Esophagus (tissue), 2 donors: ENCODE data around the gene EIF1AY. TPM values are rescaled to one million over a fixed set of nuclear protein-coding genes. Genes with fewer than 3 reads are reported as not detected.
"Not testable (repeated sequence)": the region's sequence is repeated elsewhere in the genome, so short reads cannot be mapped to it uniquely, and the experiment has no call there.

Experiments used
- H3K27ac ChIP-seq, 2 donors: one replicate each; pipeline ENCODE4 v1.5.1; 2013; ENCODE audit warnings: low read depth in 2 of 2, mild to moderate bottlenecking in 2 of 2, inconsistent platforms in 1 of 2, low read length in 1 of 2, moderate library complexity in 1 of 2
- H3K27me3 ChIP-seq, 2 donors: one replicate each; pipeline ENCODE4 v1.6.1; 2013; ENCODE audit warnings: low read length in 2 of 2, control low read depth in 1 of 2, mild to moderate bottlenecking in 1 of 2; ENCODE audit not compliant: insufficient read depth in 2 of 2, control insufficient read depth in 1 of 2
- H3K36me3 ChIP-seq, 2 donors: one replicate each; pipeline ENCODE4 v1.6.1; 2013; ENCODE audit warnings: low read length in 1 of 2; ENCODE audit not compliant: control insufficient read depth in 2 of 2, insufficient read depth in 2 of 2
- H3K4me1 ChIP-seq, 2 donors: one replicate each; pipeline ENCODE4 v1.6.1; 2013; ENCODE audit warnings: low read length in 1 of 2; ENCODE audit not compliant: control insufficient read depth in 2 of 2, insufficient read depth in 2 of 2
- H3K4me3 ChIP-seq, 2 donors: one replicate each; pipeline ENCODE4 v1.5.1; 2013; ENCODE audit warnings: low read length in 2 of 2, mild to moderate bottlenecking in 2 of 2, low read depth in 1 of 2, moderate library complexity in 1 of 2
- H3K9me3 ChIP-seq, 2 donors: one replicate each; pipeline ENCODE4 v1.6.1; 2013; ENCODE audit warnings: mild to moderate bottlenecking in 2 of 2, low read depth in 1 of 2, low read length in 1 of 2, moderate library complexity in 1 of 2; ENCODE audit not compliant: control insufficient read depth in 2 of 2, insufficient read depth in 1 of 2
- WGBS, 2 donors: extraction: QIAGEN DNeasy Blood & Tissue Kit; methylation state at CpG; one replicate each; pipeline ENCODE4 v1.1.7; 2013; 5-methylcytosine and 5-hydroxymethylcytosine counted together
- polyA plus RNA-seq, 2 donors: library from polyadenylated mRNA; stranded (reverse); fragments of 200-250 nt; gene quantifications; one replicate each; pipeline ENCODE4 v1.2.3, GENCODE V29; 2013
- donor health status: healthy with polysubstance abuse.
- donor health status: Bipolar disorder and iron deficiency.

EIF1AY gene
- polyA plus RNA-seq, result 1 to 10 TPM in 1 of 2 donors, not detected in 1; 8.5 TPM

GRCh38 chrY:20575531-20576121 is at the start of gene EIF1AY:
EIF1AY (plus strand) TSS chrY:20575776; CDS start chrY:20575872, 96 bp downstream.
- H3K27me3 ChIP-seq, result no peaks in the 10 kb centered on the region
- H3K4me3 ChIP-seq, result peak within 1 kb of the TSS in 1 of 2 donors; percentile 61
- no peaks in the 10 kb centered on the region for H3K36me3 ChIP-seq
- no peaks in the 10 kb centered on the region for H3K9me3 ChIP-seq
- peak within 1 kb of the TSS in 1 of 2 donors; percentile 88 for H3K27ac ChIP-seq
- 1% methylated on average over 31 of the region's 31 CpGs; no CpG with 5 or more reads in 1 of the 2 donors for WGBS, 2 donors
- H3K4me1 ChIP-seq, result no peaks in the 10 kb centered on the region

DNA sequence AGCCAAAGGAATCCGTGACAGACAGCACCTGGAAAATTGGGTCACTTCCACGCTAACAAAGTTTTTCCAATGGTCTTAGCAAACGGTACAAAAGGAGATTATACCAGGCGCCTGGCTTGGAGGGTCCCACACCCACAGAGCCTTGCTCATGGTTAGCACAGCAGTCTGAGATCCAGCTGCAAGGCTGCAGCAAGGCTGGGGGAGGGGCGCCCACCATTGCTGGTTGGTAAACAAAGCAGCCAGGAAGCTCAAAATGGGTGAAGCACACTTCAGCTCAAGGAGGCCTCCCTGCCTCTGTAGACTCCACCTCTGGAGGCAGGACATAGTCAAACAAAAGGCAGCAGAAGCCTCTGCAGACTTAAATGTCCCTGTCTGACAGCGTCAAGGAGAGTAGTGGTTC is 47.1 kb upstream of the EIF1AY start:
- H3K9me3 ChIP-seq, result no peaks in the 10 kb centered on the region
- no peak overlapping the region for H3K4me3 ChIP-seq
- H3K36me3 ChIP-seq, result no peaks in the 10 kb centered on the region
- WGBS, 2 donors, result 92% methylated on average over 6 of the region's 6 CpGs; no CpG with 5 or more reads in 1 of the 2 donors
- H3K27ac ChIP-seq, result no peak overlapping the region
- H3K27me3 ChIP-seq, result no peaks in the 10 kb centered on the region
- no peaks in the 10 kb centered on the region for H3K4me1 ChIP-seq

DNA sequence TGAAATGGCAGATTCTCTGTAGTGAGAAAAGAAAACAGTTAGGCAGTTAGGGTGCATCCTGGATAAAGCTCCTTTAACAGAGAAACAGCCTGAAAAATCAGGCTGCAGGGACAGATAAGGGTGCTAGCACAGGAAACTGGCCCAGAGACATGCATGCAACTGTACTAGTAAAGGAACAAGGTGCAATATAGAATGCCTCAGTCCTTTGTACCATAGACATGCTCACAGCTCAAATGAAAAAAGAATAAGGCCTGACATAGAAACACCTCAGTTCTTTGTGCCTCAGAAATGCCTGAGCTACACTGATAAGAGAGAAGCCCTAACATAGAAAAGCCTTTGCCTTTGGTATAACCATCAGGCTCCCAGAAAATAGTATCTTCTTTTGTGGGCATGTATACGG is 37.4 kb upstream of the EIF1AY start:
- no peaks in the 10 kb centered on the region for H3K4me1 ChIP-seq
- H3K36me3 ChIP-seq, result no peaks in the 10 kb centered on the region
- WGBS, 2 donors, result 77% methylated on average over 1 of the region's 1 CpG; no CpG with 5 or more reads in 1 of the 2 donors
- no peaks in the 10 kb centered on the region for H3K9me3 ChIP-seq
- H3K4me3 ChIP-seq, result no peak overlapping the region
- no peak overlapping the region for H3K27ac ChIP-seq
- no peaks in the 10 kb centered on the region for H3K27me3 ChIP-seq

DNA sequence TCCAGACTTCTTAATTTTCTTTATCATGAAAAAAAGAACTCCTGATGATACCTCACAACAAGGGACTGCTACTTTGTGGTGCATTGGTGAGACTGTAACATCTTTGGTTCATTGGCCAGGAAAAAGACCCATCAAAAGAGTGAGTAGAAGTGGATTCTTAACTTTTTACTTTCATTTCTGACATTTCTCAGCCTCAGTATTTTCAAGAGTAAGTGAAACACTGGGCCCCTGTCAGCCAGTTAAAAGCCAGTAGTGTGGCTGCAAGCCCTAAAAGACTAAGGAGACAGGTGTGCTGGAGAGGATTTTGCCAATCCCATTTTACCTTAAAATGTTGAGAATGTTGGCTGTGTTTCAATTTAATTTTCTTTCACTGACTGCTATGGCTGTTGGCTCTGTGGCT is 36.6 kb upstream of the EIF1AY start:
- no peaks in the 10 kb centered on the region for H3K9me3 ChIP-seq
- H3K4me3 ChIP-seq, result no peak overlapping the region
- H3K27me3 ChIP-seq, result no peaks in the 10 kb centered on the region
- no peaks in the 10 kb centered on the region for H3K4me1 ChIP-seq
- no peaks in the 10 kb centered on the region for H3K36me3 ChIP-seq
- no peak overlapping the region for H3K27ac ChIP-seq

- no peaks in the 10 kb centered on the region for H3K27me3 ChIP-seq
- H3K9me3 ChIP-seq, result no peaks in the 10 kb centered on the region
- no peak overlapping the region for H3K4me3 ChIP-seq
- H3K4me1 ChIP-seq, result no peaks in the 10 kb centered on the region
- H3K27ac ChIP-seq, result no peak overlapping the region
- WGBS, 2 donors, result 49 to 83% methylated on average over 1 of the region's 1 CpG
- H3K36me3 ChIP-seq, result no peaks in the 10 kb centered on the region
Observed at GRCh38 chrY:20544451-20544960, 31.1 kb upstream of the EIF1AY start.

- WGBS, 2 donors, result 49 to 80% methylated on average over 1 to 2 of the region's 2 CpGs
- Histone ChIP-seq H3K9me3 (no peaks in the 10 kb centered on the region), H3K4me3 (no peak overlapping the region), H3K27me3 (no peaks in the 10 kb centered on the region), H3K4me1 (no peaks in the 10 kb centered on the region), H3K27ac (no peak overlapping the region), H3K36me3 (no peaks in the 10 kb centered on the region)
Observed at GRCh38 chrY:20546071-20546470, 29.5 kb upstream of the EIF1AY start.

DNA sequence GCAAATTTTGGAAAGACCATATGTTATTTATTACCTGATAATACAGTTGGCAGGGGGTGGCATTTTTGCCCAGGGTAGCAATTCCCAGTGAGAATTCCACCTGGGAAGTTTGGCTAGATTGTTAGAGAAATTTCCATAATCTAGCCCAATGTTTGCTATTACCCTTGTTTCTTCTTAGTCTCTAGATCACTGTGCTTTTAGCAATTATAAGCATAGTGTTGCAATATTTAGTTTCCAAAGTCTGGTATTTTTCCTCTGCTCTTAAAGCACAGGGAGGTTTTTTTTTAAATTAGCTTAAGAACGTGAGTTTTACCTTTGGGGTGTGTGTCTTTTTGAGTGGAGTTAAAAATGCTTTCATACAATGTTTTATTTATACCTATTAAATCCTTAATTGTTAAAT is 26.3 kb upstream of the EIF1AY start:
- Histone ChIP-seq H3K9me3 (no peaks in the 10 kb centered on the region), H3K27ac (no peak overlapping the region), H3K4me1 (no peaks in the 10 kb centered on the region), H3K27me3 (no peaks in the 10 kb centered on the region), H3K4me3 (no peak overlapping the region), H3K36me3 (no peaks in the 10 kb centered on the region)
- 44 to 54% methylated on average over 1 of the region's 1 CpG for WGBS, 2 donors

DNA sequence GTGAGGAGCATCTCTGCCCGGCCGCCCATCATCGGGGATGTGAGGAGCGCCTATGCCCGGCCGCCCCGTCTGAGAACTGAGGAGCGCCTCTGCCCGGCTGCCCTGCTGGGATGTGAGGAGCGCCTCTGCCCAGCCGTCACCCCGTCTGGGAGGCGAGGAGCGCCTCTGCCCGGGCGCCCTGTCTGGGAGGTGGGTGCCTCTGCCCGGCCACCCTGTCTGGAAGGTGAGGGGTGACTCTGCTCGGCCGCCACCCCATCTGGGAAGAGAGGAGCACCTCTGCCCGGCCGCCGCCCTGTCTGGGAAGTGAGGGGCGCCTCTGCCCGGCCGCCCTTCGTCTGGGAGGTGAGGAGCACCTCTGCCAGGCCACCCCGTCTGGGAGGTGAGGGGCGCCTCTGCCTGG is 23.7 kb upstream of the EIF1AY start:
- H3K4me1 ChIP-seq, result no peaks in the 10 kb centered on the region
- no peak overlapping the region for H3K27ac ChIP-seq
- no peaks in the 10 kb centered on the region for H3K9me3 ChIP-seq
- WGBS, 2 donors, result 96% methylated on average over 28 of the region's 28 CpGs; no CpG with 5 or more reads in 1 of the 2 donors
- no peaks in the 10 kb centered on the region for H3K27me3 ChIP-seq
- no peaks in the 10 kb centered on the region for H3K36me3 ChIP-seq
- no peak overlapping the region for H3K4me3 ChIP-seq

DNA sequence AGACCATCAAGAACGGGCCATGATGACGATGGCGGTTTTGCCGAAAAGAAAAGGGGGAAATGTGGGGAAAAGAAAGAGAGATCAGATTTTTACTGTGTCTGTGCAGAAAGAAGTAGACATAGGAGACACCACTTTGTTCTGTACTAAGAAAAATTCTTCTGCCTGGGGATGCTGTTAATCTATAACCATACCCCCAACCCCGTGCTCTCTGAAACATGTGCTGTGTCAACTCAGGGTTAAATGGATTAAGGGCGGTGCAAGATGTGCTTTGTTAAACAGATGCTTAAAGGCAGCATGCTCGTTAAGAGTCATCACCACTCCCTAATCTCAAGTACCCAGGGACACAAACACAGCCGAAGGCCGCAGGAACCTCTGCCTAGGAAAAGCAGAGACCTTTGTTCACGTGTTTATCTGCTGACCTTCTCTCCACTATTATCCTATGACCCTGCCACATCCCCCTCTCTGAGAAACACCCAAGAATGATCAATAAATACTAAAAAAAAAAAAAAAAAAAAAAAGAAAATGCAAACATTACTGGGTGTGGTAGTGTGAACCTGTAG is 22.7 kb upstream of the EIF1AY start:
- not testable (repeated sequence) for H3K9me3 ChIP-seq, H3K36me3 ChIP-seq, H3K4me3 ChIP-seq, H3K27ac ChIP-seq, H3K27me3 ChIP-seq, H3K4me1 ChIP-seq
- 86% methylated on average over 10 of the region's 10 CpGs; no CpG with 5 or more reads in 1 of the 2 donors for WGBS, 2 donors

DNA sequence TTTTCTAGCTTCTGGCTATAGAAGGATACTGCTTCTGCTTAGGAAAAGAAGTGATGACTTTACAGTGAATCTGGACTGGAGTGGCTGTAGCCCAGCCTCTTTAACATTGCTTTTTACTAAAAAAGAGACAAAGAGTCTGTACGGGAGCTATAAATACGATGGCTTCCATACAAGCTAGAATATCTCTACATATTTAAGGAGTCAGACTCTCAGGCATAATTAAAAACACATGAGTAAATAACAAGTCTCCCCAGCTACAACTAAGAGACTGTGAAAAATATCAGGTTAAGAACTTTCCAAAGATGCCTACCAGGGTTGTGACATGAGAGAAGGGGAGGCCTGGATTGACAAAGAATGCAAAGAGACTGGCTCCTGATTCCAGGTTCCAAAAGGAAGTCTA is 19.8 kb upstream of the EIF1AY start:
- Histone ChIP-seq H3K27me3 (no peaks in the 10 kb centered on the region), H3K4me1 (no peaks in the 10 kb centered on the region)
- WGBS, 2 donors, result 77% methylated on average over 2 of the region's 2 CpGs; no CpG with 5 or more reads in 1 of the 2 donors

More for the DNA sequence above, 19.8 kb upstream of the EIF1AY start:
- Histone ChIP-seq H3K4me3 (no peak overlapping the region), H3K27ac (no peak overlapping the region), H3K9me3 (no peaks in the 10 kb centered on the region), H3K36me3 (no peaks in the 10 kb centered on the region)
